ENCODE results near the gene ARID2.

ARID2 gene

DNA sequence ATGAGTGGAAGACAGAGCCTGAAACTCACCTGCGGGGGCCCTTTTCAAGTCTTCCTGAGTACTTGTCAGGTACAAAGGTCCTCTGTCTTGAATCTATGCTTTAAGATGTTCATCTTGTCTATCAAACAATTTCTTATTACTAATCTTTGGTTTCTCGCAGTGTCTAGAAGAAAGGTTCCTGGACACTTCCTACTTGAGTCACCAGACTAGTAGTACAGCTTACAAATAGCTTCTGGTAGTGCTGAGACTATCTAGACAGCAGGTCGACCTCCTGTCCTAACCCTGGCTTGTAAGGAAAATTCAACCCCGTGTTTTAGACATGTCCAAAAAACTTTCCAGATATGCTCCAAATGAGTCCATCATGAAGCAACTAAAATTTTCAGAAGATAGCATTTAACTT is 11.2 kb upstream of the ARID2 start:
- FAIRE-seq (no peak), DNase-seq (ENCODE audit: low spot score) (no peak)

DNA sequence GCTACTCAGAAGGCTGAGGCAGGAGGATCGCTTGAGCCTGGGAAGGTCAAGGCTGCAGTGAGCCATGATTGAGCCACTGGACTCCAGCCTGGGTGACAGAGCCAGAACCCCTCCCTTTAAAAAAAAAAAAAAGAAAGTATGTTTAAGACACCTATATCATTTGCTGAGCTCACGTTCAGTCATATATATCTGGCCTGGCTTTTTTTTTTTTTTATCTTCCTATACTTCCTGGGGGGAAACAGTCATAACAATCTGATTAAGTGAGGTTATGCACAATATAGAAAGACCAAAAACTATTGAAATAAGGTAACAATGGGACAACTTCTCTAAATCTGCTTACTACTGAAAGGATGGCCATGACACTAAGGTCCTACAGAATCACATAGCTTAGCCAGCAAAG is 9.4 kb upstream of the ARID2 start:
- no peak for FAIRE-seq
- DNase-seq (ENCODE audit: low spot score), result no peak

DNA sequence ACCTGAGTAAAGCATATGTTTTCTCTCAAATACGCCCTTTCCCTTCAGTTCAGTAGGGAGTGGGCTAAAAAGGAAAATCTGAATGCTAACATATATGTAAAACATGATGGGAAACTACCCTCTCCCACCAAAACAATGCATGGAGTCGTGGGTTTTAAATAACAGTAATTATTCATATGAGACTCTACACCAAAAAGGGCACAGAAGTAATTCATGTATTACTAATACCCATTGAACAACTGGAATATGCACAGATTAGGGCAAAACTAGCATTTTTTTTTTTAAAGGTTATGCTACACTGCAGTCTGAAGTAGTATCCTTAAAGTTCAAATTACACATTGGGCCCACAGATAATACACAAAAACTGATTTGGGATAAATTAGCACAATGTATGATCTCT is 8.1 kb upstream of the ARID2 start:
- FAIRE-seq (no peak), DNase-seq (ENCODE audit: low spot score) (no peak)

DNA sequence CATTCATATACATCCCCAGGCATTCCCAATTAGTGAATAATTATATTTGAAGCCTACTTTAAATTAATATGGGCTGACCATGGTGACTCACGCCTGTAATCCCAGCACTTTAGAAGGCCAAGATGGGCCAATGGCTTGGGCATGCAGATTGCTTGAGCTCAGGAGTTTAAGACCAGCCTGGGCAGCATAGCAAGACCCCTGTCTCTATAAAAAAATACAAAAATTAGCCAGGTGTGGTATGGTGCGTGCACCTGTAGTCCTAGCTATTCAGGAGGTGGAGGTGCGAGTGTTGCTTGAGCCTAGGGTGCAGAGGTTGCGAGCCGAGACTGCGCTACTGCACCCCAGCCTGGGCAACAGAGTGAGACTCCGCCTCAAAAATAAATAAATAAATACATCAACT is 7.6 kb upstream of the ARID2 start:
- FAIRE-seq, result no peak

DNA sequence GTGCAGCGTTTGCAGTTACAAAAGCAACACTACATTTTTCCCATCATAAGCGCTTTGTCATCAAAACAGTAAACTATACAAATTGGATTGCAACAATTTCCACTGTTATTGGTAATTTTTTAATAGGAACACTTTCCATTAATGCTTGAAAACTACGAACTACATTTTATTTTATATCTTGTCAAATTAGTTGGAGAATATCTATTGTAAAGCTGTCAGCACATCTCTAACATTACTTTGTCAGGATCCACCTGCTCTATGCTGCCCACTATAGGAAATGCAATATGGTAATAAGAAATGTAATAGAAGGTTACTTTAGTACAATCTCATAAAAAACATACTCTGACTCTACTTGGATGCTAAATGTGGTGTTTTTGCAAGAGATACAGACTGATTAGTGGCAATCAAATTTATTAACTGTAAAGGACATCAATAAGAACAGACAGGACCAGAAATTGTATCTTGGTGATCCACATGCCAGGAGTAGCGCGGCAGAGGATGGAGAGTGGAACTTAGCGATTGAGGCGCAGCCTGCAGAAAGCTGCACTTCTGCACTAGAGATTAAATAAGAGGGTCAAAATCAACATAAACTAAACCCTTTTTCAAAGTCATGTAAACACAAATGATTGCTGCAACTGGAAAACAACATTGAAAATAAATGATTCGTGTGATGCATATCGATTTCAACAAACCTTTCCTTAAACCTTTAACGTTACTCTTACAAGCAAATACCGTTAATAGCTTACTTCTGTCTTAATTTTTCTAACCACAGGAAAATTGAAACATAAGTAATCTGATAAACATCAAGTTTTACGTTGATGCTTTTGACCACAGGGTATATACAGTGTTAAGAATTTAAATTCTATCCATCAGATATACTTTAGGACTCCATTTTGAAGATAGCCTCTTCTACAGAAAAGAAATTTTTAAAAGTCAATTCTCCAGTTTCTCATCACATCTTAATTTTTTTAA is 3.6 kb upstream of the ARID2 start:
- FAIRE-seq (peak; percentile 75), DNase-seq (ENCODE audit: low spot score) (peak; percentile 20)

More for the DNA sequence above, 7.6 kb upstream of the ARID2 start:
- no peak for DNase-seq (ENCODE audit: low spot score)

DNA sequence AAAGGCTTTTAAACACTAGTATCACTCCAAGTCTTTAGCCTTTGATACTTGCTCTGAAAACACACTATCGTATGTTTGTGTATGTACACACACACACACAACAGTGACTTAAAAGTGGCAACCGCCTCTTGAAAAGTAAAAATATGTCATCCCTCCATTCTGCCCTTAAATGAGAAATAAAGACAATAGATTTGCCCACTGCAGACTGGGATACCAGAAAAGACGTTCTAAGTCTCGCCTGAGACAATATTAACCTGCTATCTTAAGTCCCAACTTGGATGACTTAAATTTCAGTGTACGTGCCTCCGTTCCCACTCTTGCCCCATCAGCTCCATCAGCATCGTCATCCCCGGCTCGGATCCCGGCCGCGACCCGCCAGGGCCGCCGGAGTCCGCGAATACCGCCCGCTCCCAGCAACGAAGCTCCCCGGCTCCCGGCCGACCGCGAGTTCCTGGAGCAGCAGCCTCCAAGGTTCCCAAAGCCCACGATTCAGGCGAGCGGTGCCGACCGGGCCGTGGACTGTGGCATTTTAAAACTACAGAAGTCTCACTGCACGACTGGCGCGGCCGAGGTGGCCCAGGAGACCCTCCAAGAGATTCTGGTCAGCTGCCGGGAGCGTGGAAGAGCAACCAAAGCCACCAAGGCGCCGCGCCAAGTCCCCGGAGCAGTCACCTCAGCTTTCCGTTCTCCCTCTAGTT is 2.8 kb upstream of the ARID2 start:
- FAIRE-seq (no peak), DNase-seq (ENCODE audit: low spot score) (no peak)

DNA sequence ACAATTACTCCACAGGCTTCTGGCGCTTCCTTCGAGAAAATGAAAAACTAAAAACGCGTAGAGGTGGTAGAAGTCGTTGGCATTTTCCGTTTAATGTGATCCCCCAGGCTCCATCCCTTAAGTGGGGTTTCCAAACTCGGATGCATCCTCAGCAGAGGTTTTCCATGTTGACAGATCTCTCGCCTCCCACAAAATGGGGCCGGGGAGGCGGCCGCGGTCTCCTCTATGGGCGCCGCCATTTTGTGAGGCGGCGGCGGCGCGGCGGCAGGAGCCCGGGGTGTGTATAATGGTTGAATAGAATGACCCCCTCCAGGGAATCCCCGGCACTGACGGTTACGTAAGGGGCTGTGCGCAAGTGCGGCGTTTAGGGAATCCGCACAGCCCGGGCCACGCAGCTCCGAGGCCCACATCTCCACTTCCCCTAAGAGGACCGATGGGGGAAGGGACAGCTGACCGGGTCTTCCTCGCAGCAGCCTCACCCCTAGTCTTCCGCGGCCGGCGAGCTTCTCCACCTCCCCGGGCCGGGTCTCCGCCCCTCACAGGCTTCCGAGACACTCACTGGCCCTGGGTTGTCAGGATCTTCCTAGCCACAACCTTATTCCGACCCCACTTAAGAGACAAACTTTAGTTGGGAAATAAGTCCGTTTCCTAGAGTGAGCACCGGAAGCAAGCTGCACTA is 2.1 kb upstream of the ARID2 start:
- DNase-seq (ENCODE audit: low spot score), result peak; percentile 94
- FAIRE-seq, result peak; percentile 77

DNA sequence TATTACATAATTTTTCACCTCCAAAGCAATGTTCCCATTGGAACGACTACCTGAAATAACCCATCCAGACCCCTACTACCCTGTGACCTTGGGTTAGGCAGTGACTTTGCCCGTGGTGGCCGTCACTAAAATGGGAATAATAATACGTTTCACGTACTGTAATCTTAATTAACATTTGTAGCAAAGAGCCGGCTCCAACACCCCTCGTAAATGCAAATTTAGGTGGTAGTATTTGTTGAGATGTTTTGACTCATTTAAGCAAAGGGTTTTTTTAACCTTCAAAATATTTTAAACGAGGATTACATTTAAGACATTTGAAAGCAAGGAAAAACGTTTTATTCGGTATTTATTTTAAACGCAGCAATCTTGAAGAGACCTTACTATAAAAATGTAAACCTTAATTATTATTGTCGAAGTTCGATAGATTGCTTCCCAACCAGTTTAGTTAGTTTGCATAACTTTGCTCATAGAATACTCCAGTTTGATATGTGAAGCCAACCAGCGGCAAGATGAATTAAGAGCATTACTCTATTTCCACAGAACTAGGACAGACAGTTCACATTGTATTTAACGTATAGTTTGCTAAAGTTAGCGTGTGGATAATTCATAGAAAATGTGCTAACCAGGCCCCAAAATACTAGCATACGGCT is 1.4 kb upstream of the ARID2 start:
- DNase-seq (ENCODE audit: low spot score) (no peak), FAIRE-seq (no peak)

DNA sequence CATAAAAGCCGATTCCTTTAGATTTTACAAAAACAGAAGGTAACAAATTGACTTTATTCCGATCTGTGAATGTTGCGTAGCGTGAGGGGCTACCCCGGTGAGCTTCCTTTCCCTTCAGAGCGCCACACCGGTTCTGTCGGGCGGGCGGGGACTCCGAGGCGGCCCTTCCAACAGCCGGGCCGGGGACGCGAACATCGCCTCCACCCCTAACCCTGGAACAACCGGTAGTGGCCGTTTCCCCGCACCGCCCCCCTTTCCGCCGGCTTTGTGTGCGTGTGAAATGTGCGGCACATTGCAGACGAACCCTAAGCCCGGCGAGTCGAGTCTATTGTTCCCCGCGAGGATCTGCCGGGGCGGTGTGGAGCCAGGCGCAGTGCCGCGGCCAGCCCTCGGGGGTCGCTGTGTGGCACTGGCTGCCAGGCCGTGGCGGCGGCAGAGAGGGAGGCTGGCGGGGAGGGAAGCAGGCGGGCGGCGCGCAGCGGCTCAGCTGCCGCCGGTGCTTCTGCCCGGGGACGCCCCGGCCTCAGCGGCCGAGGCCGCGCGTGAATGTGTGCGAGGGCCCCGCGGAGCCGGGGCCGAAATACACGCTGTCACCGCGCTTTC is 775 bp upstream of the ARID2 start:
- FAIRE-seq (peak; percentile 64), DNase-seq (ENCODE audit: low spot score) (peak; percentile 90)

DNA sequence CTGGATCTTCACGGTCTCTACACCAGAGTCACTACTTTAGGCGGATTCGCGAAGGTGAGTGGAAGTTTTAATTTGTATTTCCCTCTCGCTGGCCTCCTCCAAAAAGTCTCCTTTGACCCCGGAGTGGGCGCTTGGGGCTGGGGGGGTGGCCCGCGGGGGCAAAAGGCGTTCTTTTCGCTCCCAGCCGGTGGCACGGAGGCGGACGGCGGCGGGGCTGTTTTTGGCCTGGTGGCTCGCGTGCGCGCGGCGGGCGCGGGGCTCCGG is 510 bp downstream of the ARID2 start:
- FAIRE-seq (no peak), DNase-seq (ENCODE audit: low spot score) (no peak)

DNA sequence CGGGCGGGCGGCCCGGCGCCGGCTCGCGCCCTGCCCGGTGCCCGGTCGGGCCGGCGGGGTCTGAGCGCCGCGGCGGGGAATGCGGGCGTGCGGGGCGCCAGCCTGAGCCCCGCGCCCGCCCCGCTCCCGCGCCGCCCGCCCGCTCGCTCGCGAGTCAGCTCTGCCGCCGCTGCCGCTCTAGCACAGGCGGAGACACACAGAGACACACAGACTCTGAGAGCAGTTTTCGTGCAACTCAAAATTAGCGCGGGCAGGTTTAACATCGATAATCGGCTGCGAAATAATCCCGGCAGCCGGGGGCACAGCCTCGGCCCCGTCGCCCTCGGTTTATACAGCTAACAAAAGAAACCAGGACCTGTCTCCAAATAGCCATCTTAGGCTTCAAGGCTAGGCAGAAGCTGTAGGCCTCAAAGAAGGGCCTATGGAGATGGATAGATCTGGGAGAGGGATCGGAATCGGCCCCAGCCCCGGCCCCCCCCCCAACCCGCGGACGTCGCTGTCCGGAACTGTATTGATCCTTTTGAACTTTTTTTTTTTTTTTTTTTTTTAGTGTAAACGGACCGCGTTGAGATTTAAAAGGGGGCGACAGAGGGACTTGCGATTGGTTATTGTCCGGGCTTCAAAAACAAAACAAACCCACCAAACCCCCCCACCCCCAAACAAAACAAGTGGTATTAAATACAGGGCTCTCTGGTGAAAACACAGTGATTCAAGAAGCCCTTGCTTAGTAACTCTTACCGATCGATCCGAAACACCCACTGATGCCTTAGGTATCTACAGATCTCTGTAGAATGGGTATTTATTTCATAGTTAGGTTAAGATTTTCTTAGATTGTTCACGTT is 1.1 kb downstream of the ARID2 start:
- DNase-seq (ENCODE audit: low spot score), result peak; percentile 29
- no peak for FAIRE-seq

DNA sequence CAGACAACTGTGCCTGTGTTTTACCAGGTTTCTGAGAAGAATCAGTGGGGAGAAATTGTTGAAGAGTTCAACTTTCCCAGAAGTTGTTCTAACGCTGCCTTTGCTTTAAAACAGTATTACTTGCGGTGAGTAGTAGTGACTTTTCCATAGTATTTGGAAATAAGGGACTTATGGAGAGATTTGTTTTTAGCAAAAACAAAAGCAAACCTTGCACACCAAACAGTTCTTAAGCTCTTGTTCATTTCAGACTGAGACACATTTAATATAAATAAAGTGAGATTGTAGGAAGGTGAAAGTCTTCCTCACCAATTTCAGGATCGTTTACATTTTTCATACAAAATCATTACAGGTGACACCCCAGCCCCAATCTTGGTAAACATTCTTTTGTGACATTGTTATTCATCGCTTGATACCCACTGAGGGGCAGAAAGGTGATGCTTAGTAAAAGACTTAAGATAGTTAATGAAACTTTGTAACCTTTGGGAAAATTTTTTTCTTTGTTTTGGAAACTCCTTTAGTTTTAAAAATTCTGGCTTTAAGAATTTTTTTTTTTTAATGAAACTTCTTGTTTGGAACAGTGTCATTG is 1.8 kb downstream of the ARID2 start:
- no peak for DNase-seq (ENCODE audit: low spot score)
- FAIRE-seq, result no peak

DNA sequence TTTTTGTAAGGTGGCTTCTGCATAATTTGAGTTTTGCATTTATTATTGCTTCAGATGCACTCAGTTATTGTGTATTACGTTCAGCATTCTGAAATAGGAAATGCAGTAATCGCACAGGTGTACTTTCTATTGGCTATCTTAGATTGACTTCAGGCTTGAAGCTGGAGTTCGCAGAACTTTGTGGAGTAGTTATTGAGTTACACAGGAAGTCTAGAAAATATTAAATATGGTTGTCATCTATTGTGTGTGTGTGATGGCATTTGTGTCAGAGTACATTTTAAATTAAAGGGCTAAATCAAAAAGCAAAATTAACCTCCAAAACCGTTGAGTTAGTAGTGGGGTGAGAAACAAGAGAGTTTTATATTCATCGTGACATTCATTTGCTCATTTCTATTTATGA is 2.7 kb downstream of the ARID2 start:
- DNase-seq (ENCODE audit: low spot score), result no peak
- peak; percentile 21 for FAIRE-seq

DNA sequence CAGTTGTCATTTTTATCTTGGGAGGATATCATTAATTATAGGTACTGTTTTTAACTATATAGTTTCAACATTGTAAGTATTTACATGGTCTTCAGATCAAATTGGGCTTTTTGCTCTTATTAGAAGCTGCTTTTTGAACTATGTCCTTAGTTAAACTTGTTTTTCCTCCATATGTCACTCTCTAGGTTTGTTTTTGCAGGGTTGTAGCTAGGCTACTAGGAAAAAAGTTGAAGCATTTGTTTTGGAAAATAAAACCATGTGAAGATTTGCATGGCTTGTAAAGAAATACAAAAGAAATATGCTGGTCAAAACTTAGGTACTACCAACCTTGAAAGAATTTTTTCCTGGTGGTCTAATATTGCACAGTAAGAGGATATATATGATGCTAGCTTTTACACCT is 3.4 kb downstream of the ARID2 start:
- DNase-seq (ENCODE audit: low spot score), result no peak
- no peak for FAIRE-seq

DNA sequence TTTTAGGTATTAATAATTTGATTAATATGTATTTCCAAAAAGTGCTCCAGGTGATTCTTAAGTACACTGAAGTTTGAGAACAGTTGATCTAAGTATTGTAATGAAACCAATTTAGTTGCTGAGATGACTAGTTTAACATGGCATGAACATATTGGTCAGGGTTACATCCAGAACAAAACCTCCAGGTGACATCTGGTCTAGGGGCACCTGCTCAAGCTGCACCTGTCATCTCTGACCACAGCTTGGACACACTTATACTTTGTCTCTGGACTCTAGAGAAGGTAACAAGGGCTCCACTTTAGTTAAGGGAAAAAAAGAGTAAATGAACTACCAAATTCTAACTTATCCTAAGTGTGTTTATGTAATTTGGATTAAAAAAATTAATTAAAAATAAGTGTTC is 8.1 kb downstream of the ARID2 start:
- DNase-seq (ENCODE audit: low spot score) (no peak), FAIRE-seq (no peak)

DNA sequence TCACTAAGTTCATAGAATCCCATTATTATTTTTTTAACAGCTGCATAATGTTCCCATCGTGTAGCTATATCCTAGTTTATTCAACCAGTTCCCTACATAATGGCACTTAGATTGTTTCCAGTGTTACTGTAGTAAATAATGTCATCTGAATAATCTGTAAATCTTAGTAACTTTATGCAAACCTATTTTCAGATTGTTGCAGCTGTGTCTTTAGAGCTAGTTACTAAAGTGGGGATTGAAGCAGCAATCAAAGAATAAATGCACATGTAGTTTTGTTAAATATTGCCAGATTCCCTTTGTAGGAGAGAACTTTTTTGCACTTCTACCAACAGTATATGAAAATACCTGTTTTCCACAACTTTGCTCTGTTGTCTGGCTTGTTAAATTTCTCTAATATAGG is 13.1 kb downstream of the ARID2 start:
- no peak for FAIRE-seq
- no peak for DNase-seq (ENCODE audit: low spot score)

DNA sequence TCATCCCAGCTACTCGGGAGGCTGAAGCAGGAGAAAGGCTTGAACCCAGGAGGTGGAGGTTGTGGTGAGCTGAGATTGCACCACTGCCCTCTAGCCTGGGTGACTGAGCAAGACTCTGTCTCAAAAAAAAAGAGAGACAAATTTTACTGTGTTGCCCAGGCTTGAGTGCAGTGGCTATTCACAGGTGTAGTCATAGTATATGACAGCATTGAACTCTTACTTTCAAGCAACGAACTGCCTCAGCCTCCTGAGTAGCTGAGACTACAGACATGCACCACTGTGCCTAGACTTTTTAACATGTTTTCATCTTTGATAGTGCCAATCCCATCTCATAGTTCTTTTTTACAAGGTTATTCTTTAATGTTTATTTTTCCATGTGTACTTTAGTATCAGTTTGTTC is 13.7 kb downstream of the ARID2 start:
- FAIRE-seq, result no peak
- no peak for DNase-seq (ENCODE audit: low spot score)

DNA sequence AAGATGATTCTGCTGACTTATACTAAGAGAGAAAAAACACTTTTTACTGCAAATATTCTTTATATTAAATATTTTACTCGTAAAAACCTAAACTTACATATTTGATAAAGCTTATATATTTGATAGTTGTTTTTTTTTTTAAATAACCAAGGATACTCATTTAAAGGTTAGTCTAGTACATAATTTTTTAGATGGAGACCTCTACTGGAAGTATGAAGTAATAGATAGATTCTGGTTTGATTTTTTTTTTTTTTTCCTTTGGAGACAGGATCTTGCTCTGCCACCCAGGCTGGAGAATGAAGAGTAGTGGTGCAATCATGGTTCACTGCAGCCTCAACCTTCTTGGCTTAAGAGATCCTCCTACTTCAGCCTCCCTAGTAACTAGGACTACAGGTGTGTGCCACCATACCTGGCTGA is 16.4 kb downstream of the ARID2 start:
- peak; percentile 67 for FAIRE-seq
- DNase-seq (ENCODE audit: low spot score), result peak; percentile 43

DNA sequence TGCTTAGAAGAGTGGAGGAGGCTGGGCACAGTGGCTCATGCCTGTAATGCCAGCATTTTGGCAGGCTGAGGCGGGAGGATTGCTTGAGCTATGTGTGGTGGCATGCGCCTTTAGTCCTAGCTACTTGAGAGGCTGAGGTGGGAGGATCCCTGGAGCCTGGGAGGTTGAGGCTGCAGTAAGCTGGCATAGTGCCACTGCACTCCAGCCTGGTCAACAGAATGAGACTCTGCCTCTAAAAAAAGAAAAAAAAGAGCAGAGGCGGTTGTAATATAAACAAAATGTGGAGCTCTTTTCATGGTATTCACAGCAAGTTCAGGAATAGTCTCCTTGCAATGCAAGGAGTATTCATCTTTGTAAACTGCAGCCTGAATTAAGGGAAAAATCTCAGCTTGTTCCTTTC is 27.2 kb downstream of the ARID2 start:
- DNase-seq (ENCODE audit: low spot score) (no peak), FAIRE-seq (no peak)

DNA sequence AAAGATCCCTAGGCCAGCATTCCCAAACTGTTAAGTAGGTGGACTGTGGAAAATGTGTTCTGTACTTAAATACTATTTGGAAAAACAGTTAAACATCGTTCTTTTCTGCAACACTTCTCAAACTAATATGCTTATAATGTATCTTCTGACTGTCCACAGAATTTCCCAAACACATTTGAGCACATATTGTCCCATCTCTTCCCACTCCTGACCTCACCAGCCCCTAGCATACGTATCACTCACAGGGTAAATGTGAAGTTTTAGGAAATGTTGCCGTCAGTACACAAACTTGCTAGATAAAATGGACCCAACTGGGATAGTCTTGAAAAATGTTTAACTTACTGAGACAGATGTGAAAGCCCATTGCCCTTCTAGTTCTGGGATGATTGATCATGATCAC is 27.7 kb downstream of the ARID2 start:
- DNase-seq (ENCODE audit: low spot score) (no peak), FAIRE-seq (no peak)
